GM12801 (cell line): ENCODE results near the gene CD48.

Source experiments
- CTCF ChIP-seq: IDR thresholded peaks from one replicate; pipeline ENCODE4 v1.5.1; 2011; ENCODE audit warnings: control low read depth; ENCODE audit not compliant: insufficient read length; ENCODE audit errors: extremely low read depth

CD48 gene

GRCh38 chr1:160670701-160671100, 40.9 kb downstream of the CD48 start:
- no peak for TF ChIP-seq CTCF

- TF ChIP-seq CTCF, result no peak
Measured at GRCh38 chr1:160669802-160670201, 41.8 kb downstream of the CD48 start.

GRCh38 chr1:160669276-160669675, 42.3 kb downstream of the CD48 start:
- TF ChIP-seq CTCF, result no peak

- TF ChIP-seq CTCF, result no peak
Measured at GRCh38 chr1:160667896-160668295, 43.7 kb downstream of the CD48 start.

- TF ChIP-seq CTCF, result no peak
Measured at GRCh38 chr1:160666079-160666442, 45.6 kb downstream of the CD48 start.

GRCh38 chr1:160665330-160666078, 46.1 kb downstream of the CD48 start:
- no peak for TF ChIP-seq CTCF

- no peak for TF ChIP-seq CTCF
Measured at GRCh38 chr1:160664573-160665051, 47.0 kb downstream of the CD48 start.
